CD14-positive monocyte (primary cell): Measurements from ENCODE around the gene SEMA3D. TPM values are rescaled to one million over a fixed set of nuclear protein-coding genes. Genes with fewer than 3 reads are reported as not detected.

ENCODE experiments used
- DNase-seq, 3 donors: peaks; one replicate each; pipeline ENCODE4 v3.0.0-alpha.2; 2011 to 2022
- H2AFZ ChIP-seq: 2 replicates; pipeline ENCODE4 v1.6.0; 2012; ENCODE audit warnings: mild to moderate bottlenecking, low read depth, low read length, inconsistent platforms; ENCODE audit not compliant: insufficient read depth, poor library complexity, severe bottlenecking
- H3K27ac ChIP-seq, 2 donors: 1 replicate in 1 of 2; 2 replicates in 1 of 2; pipeline ENCODE4 v1.5.1; 2012 to 2013; ENCODE audit warnings: low read length in 2 of 2, control low read depth in 1 of 2, inconsistent platforms in 1 of 2, low read depth in 1 of 2, mild to moderate bottlenecking in 1 of 2
- H3K27me3 ChIP-seq, 2 donors: one replicate each; pipeline versions ENCODE4 v1.6.0 to v1.6.1; 2011 to 2013; ENCODE audit warnings: low read length in 2 of 2; ENCODE audit not compliant: control insufficient read depth in 2 of 2, insufficient read depth in 2 of 2
- H3K36me3 ChIP-seq, 2 donors: replicated peaks in 1 of 2; 1 replicate in 1 of 2; 2 replicates in 1 of 2; pipeline versions ENCODE4 v1.5.1 to v1.6.1; 2012 to 2013; ENCODE audit warnings: low read length in 2 of 2, control low read depth in 1 of 2, inconsistent platforms in 1 of 2, mild to moderate bottlenecking in 1 of 2; ENCODE audit not compliant: insufficient read depth in 2 of 2, control insufficient read depth in 1 of 2
- H3K4me1 ChIP-seq, 2 donors: 1 replicate in 1 of 2; 2 replicates in 1 of 2; pipeline versions ENCODE4 v1.5.1 to v1.6.1; 2012 to 2013; ENCODE audit warnings: low read length in 2 of 2, control low read depth in 1 of 2, inconsistent platforms in 1 of 2, mild to moderate bottlenecking in 1 of 2, moderate library complexity in 1 of 2; ENCODE audit not compliant: insufficient read depth in 2 of 2, control insufficient read depth in 1 of 2
- H3K4me2 ChIP-seq: replicated peaks from 2 replicates; pipeline ENCODE3; 2012; ENCODE audit warnings: low read length, moderate library complexity, mild to moderate bottlenecking; ENCODE audit not compliant: poor library complexity, severe bottlenecking; ENCODE audit errors: extremely low read depth
- H3K4me3 ChIP-seq, 3 experiments: fragments of 200-600 bp in 1 of 3; sonication (generic) in 1 of 3; replicated peaks in 1 of 3; 1 replicate in 2 of 3; 2 replicates in 1 of 3; pipeline ENCODE4 v1.5.1; 2011 to 2013; ENCODE audit warnings: low read length in 3 of 3, mild to moderate bottlenecking in 3 of 3, control low read depth in 2 of 3, low read depth in 2 of 3, inconsistent platforms in 1 of 3, moderate library complexity in 1 of 3
- H3K79me2 ChIP-seq: 2 replicates; pipeline ENCODE4 v1.6.0; 2012; ENCODE audit warnings: mild to moderate bottlenecking, control low read depth, inconsistent platforms, low read length, moderate library complexity; ENCODE audit not compliant: insufficient read depth
- H3K9ac ChIP-seq: 2 replicates; pipeline ENCODE4 v1.6.0; 2017; ENCODE audit warnings: low read length, mild to moderate bottlenecking; ENCODE audit not compliant: insufficient read depth, poor library complexity, severe bottlenecking
- H3K9me3 ChIP-seq, 2 donors: replicated peaks in 1 of 2; 1 replicate in 1 of 2; 2 replicates in 1 of 2; pipeline versions ENCODE4 v1.5.1 to v1.6.1; 2012 to 2013; ENCODE audit warnings: low read length in 2 of 2, control low read depth in 1 of 2; ENCODE audit not compliant: control insufficient read depth in 1 of 2, insufficient read depth in 1 of 2
- H4K20me1 ChIP-seq: 2 replicates; pipeline ENCODE4 v1.6.0; 2012; ENCODE audit warnings: mild to moderate bottlenecking, low read length, control low read depth, moderate library complexity; ENCODE audit not compliant: insufficient read depth
- H3K27ac Mint-ChIP-seq, 7 donors: one replicate each; pipeline ENCODE4 v1.8.0; 2020; ENCODE audit warnings: mild to moderate bottlenecking in 7 of 7, mixed read lengths in 7 of 7, moderate library complexity in 6 of 7, inconsistent platforms in 2 of 7
- H3K27me3 Mint-ChIP-seq, 3 donors: one replicate each; pipeline ENCODE4 v1.8.0; 2021 to 2022; ENCODE audit warnings: low read depth in 3 of 3, mild to moderate bottlenecking in 3 of 3, mixed read lengths in 3 of 3, moderate library complexity in 3 of 3, inconsistent platforms in 1 of 3
- H3K36me3 Mint-ChIP-seq, 2 donors: one replicate each; pipeline ENCODE4 v1.8.0; 2020; ENCODE audit warnings: mixed read lengths in 2 of 2, inconsistent platforms in 1 of 2, mild to moderate bottlenecking in 1 of 2
- H3K4me1 Mint-ChIP-seq: one replicate; pipeline ENCODE4 v1.8.0; 2020; ENCODE audit warnings: mild to moderate bottlenecking, mixed read lengths
- H3K4me3 Mint-ChIP-seq, 2 donors: one replicate each; pipeline ENCODE4 v1.8.0; 2020; ENCODE audit warnings: mild to moderate bottlenecking in 2 of 2, mixed read lengths in 2 of 2, moderate library complexity in 1 of 2
- H3K9me3 Mint-ChIP-seq, 7 donors: one replicate each; pipeline ENCODE4 v1.8.0; 2020 to 2022; ENCODE audit warnings: mixed read lengths in 7 of 7, mild to moderate bottlenecking in 6 of 7, moderate library complexity in 6 of 7, inconsistent platforms in 2 of 7
- CTCF ChIP-seq: fragments of 200-600 bp; IDR thresholded peaks from one replicate; pipeline ENCODE4 v1.8.0; 2022; ENCODE audit warnings: antibody characterized with exemption, mild to moderate bottlenecking
- WGBS: methylation state at CpG from one replicate; pipeline ENCODE4 v1.1.5; 2013; ENCODE audit warnings: missing lambda C conversion rate; ENCODE audit not compliant: insufficient coverage; 5-methylcytosine and 5-hydroxymethylcytosine counted together
- intact Hi-C, 2 donors: fragments of 100-400 bp; cut with micrococcal nuclease; formaldehyde crosslinking; loops; one replicate each; pipeline versions ENCODE4 v1.15.0 to v1.15.1; 2023
- polyA plus RNA-seq, 3 donors: library from polyadenylated mRNA; depleted of rRNA in 1 of 3; unstranded in 2 of 3; stranded (reverse) in 1 of 3; fragments of 300-500 nt in 2 of 3; fragments of >200 nt in 1 of 3; fragmentation: Illumina TruSeq in 2 of 3; gene quantifications; 1 replicate in 2 of 3; 2 replicates in 1 of 3; pipeline ENCODE4 v1.2.3, GENCODE V29; 2012 to 2021

The SEMA3D gene
- polyA plus RNA-seq, 3 donors = not detected

- H3K4me3 Mint-ChIP-seq = no peak overlapping the region
- H3K4me2 ChIP-seq = no peak overlapping the region
- no peaks in the 10 kb centered on the region for H3K36me3 Mint-ChIP-seq
- peaks cover 0 to 2% (median 0%) of the 10 kb centered on the region in 7 donors for H3K9me3 Mint-ChIP-seq
- intact Hi-C loops = no loop called here
- no peak for TF ChIP-seq CTCF
- H3K4me1 Mint-ChIP-seq = no peaks in the 10 kb centered on the region
- H3K27me3 Mint-ChIP-seq = no peaks in the 10 kb centered on the region
- WGBS = no CpG with 5 or more reads among the region's 2 CpGs
- no peaks in the 10 kb centered on the region for H3K4me1 ChIP-seq
- H4K20me1 ChIP-seq = no peaks in the 10 kb centered on the region
- H3K9me3 ChIP-seq = no peaks in the 10 kb centered on the region
- no peaks in the 10 kb centered on the region for H3K79me2 ChIP-seq
- H3K27ac ChIP-seq = no peak overlapping the region
- no peak overlapping the region for H3K9ac ChIP-seq
- no peaks in the 10 kb centered on the region for H3K27me3 ChIP-seq
- no peak overlapping the region for H3K4me3 ChIP-seq
- no peaks in the 10 kb centered on the region for H3K36me3 ChIP-seq
- H3K27ac Mint-ChIP-seq = no peak overlapping the region
- H2AFZ ChIP-seq = no peak overlapping the region
- no peak for DNase-seq
Measured at GRCh38 chr7:85126383-85126782, 60.5 kb downstream of the SEMA3D start.

GRCh38 chr7:85125651-85126131, 61.2 kb downstream of the SEMA3D start:
- DNase-seq = no peak
- TF ChIP-seq CTCF = no peak
- H3K9me3 Mint-ChIP-seq = peaks cover 0 to 2% (median 0%) of the 10 kb centered on the region in 7 donors
- H3K4me1 Mint-ChIP-seq = no peaks in the 10 kb centered on the region
- H3K9me3 ChIP-seq = no peaks in the 10 kb centered on the region
- H3K9ac ChIP-seq = no peak overlapping the region
- H3K27ac ChIP-seq = no peak overlapping the region
- H3K4me3 Mint-ChIP-seq = no peak overlapping the region
- H2AFZ ChIP-seq = no peak overlapping the region
- no peaks in the 10 kb centered on the region for H3K36me3 ChIP-seq
- H3K36me3 Mint-ChIP-seq = no peaks in the 10 kb centered on the region
- no CpG with 5 or more reads among the region's 2 CpGs for WGBS
- no peak overlapping the region for H3K27ac Mint-ChIP-seq
- H3K27me3 ChIP-seq = no peaks in the 10 kb centered on the region
- H3K4me3 ChIP-seq = no peak overlapping the region
- no peaks in the 10 kb centered on the region for H3K27me3 Mint-ChIP-seq
- no peak overlapping the region for H3K4me2 ChIP-seq
- intact Hi-C loops = no loop called here
- no peaks in the 10 kb centered on the region for H3K4me1 ChIP-seq
- H4K20me1 ChIP-seq = no peaks in the 10 kb centered on the region
- no peaks in the 10 kb centered on the region for H3K79me2 ChIP-seq
